Measurements from ENCODE around the gene PPIA.
"Not testable (repeated sequence)": the region's sequence is repeated elsewhere in the genome, so short reads cannot be mapped to it uniquely, and the experiment has no call there.

PPIA gene

GRCh38 chr7:44764665-44765578 is 31.6 kb upstream of the PPIA start:
- DNase-seq, result no peak

- no peak for DNase-seq
Observed at GRCh38 chr7:44765579-44766415, 30.7 kb upstream of the PPIA start.

- DNase-seq, result no peak
Observed at GRCh38 chr7:44766416-44766801, 30.1 kb upstream of the PPIA start.

- no peak for DNase-seq
Observed at GRCh38 chr7:44767134-44767911, 29.2 kb upstream of the PPIA start.

GRCh38 chr7:44767912-44768627 is 28.4 kb upstream of the PPIA start:
- no peak for DNase-seq

- DNase-seq, result no peak
Observed at GRCh38 chr7:44768628-44769371, 27.7 kb upstream of the PPIA start.

GRCh38 chr7:44769376-44769775 is 27.1 kb upstream of the PPIA start:
- DNase-seq, result no peak

GRCh38 chr7:44769776-44770294 is 26.6 kb upstream of the PPIA start:
- DNase-seq, result no peak

GRCh38 chr7:44771358-44771757 is 25.1 kb upstream of the PPIA start:
- DNase-seq, result no peak

- DNase-seq, result no peak
Observed at GRCh38 chr7:44772440-44772839, 24.0 kb upstream of the PPIA start.

- no peak for DNase-seq
Observed at GRCh38 chr7:44772867-44773266, 23.6 kb upstream of the PPIA start.

GRCh38 chr7:44774486-44774885 is 22.0 kb upstream of the PPIA start:
- DNase-seq, result not testable (repeated sequence)

- no peak for DNase-seq
Observed at GRCh38 chr7:44775383-44776107, 20.9 kb upstream of the PPIA start.

- no peak for DNase-seq
Observed at GRCh38 chr7:44776211-44776610, 20.3 kb upstream of the PPIA start.

GRCh38 chr7:44782460-44782859 is 14.0 kb upstream of the PPIA start:
- DNase-seq, result no peak

- no peak for DNase-seq
Observed at GRCh38 chr7:44783407-44783806, 13.1 kb upstream of the PPIA start.

GRCh38 chr7:44784364-44784763 is 12.1 kb upstream of the PPIA start:
- no peak for DNase-seq

GRCh38 chr7:44785218-44785617 is 11.3 kb upstream of the PPIA start:
- not testable (repeated sequence) for DNase-seq

- DNase-seq, result no peak
Observed at GRCh38 chr7:44787041-44787440, 9.4 kb upstream of the PPIA start.

- no peak for DNase-seq
Observed at GRCh38 chr7:44787762-44788161, 8.7 kb upstream of the PPIA start.

GRCh38 chr7:44789990-44790389 is 6.5 kb upstream of the PPIA start:
- no peak for DNase-seq
